CD4-positive, alpha-beta T cell treated with Interleukin-6 at 100 ng/mL for 8 hours (primary cell): ENCODE measurements around the gene STRADB.
A peak's percentile ranks its signal among the peaks of the same experiment; 100 is the strongest.
"Not testable (repeated sequence)": the region's sequence is repeated elsewhere in the genome, so short reads cannot be mapped to it uniquely, and the experiment has no call there.

Experiments used
- DNase-seq: peaks from one replicate; pipeline ENCODE4 v3.0.0-alpha.2; 2020; ENCODE audit warnings: mixed read lengths, low spot score

STRADB gene

GRCh38 chr2:201451292-201452057 lies at the start of gene STRADB, which contains the start of gene TRAK2:
Gene STRADB (plus strand): TSS chr2:201451740. CDS start chr2:201454841, 3,101 bp downstream.
Gene TRAK2 (minus strand): TSS chr2:201451458. CDS start chr2:201420507, 30,951 bp downstream.
- peak; percentile 94 for DNase-seq

GRCh38 chr2:201401815-201402214 lies 49.7 kb upstream of the STRADB start:
- no peak for DNase-seq

DNA sequence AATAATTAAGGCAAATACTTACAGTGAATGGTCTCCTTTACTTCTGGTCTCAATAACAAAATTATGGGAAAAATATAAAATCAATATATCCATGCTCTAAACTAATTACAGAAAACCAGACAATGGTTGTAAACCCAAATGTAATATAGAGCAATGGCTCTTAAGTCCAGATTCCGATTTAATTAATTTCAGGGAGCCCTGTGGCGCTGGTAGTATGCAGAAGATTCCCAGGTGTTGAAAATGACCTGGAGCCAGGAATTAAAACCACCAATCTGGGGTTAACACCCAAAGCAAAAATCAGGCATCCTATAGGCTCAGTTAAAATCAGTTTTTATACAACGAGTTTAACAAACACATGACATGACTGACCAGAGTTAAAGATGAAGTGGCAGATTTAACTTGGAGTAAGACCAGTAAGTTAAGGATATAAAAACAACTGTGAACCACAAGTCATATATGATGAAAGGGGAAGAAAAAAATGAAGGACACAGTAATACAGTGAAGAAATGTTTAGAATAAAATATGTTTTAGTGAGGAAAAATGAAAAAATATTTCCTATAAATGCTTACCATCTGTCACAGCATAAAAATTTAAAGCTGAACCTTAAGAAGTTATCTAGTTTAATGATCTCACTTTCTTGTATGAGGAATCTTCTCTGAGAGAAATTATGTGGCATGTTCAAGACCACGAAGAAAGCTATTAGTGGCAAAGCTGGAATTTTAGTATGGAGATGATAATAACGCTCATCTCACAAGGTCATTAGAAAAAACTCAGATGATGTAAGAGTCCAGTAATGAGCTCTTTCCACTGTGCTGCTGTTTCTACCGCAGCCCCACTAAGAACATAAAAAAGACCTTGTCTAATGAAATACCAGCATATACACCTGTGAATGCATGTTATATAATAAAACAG lies 48.6 kb upstream of the STRADB start:
- DNase-seq = no peak

- DNase-seq = no peak
Observed at GRCh38 chr2:201403880-201404279, 47.7 kb upstream of the STRADB start.

- DNase-seq = no peak
Observed at GRCh38 chr2:201404699-201405280, 46.8 kb upstream of the STRADB start.

- DNase-seq = no peak
Observed at GRCh38 chr2:201406077-201406662, 45.4 kb upstream of the STRADB start.

DNA sequence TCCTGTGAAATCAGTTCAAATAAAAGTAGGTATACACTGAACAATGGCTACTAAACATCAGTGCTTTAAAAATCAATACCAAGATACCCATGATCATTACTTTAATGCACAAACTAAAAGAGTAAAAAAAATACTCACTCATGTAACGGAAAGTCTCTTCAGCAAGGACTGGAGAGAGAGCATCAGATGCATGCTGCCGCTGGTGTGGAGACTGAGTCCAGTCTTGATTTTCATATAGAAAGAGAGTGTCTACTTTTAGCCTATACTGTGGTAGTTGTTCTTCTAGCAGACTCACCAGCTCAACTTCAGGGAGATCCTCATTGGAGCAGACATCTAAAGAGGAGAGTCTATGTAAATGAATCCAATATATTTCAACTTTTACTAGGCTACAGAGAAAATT lies 44.3 kb upstream of the STRADB start:
- no peak for DNase-seq

GRCh38 chr2:201408931-201409330 lies 42.6 kb upstream of the STRADB start:
- no peak for DNase-seq

- DNase-seq = no peak
Observed at GRCh38 chr2:201411421-201411820, 40.1 kb upstream of the STRADB start.

DNA sequence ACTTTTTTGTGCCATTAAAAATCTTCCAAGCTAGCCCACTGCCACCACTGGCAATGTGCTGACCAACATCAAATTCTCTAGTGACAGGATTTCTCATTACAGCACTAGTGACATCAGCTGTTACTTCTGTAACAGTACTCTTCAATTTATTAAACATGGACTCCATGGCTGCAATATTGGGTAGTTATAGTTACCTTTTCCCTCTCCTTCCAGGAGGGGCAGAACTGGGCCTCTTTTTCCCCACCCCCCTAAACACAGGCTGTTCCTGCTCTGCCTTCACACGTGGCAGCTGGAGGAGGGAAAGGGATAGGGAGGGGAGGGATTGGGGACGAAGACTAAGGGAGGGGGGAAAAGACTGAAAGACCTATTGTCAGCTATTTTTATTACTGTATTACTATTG lies 38.4 kb upstream of the STRADB start:
- DNase-seq = no peak

DNA sequence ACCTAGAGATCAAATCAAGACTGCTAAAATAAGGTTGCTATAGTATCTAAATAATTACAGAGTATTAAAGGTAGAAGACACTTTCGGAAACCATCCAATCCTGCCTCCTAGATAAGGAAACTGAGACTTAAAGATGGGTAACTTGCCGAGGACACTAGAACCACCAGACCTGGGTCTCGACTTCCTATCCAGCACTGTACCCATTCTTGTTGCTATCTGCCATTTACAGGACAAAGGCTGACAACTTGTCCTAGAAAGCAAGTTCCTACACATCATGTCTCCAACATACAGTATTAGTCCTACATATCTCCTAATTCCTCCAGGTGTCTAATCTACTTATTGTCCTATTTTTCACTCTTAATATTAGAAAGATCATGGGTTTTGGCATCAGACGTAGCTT lies 38.0 kb upstream of the STRADB start:
- DNase-seq = no peak

GRCh38 chr2:201414099-201415023 lies 37.2 kb upstream of the STRADB start:
- peak; percentile 11 for DNase-seq

DNA sequence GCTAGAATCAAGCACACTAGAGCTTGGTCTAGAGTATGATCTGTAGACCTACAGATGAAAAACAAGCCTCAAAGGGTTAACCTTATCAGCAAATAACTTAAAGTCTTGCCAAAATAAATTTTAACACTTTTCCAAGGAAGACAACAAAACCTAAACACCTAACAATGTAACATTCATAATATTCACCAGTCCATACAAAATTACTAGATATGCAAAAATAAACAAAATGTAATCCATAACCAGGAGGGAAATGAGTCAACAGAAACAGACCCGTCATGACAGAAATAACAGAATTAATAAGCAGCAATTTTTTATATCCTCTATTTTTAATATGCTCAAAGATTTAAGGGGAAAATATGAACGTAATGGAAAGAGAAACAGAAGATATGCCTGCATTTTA lies 36.4 kb upstream of the STRADB start:
- DNase-seq = no peak

- DNase-seq = no peak
Observed at GRCh38 chr2:201419057-201419635, 32.4 kb upstream of the STRADB start.

GRCh38 chr2:201419986-201420385 lies 31.6 kb upstream of the STRADB start:
- no peak for DNase-seq

- DNase-seq = no peak
Observed at GRCh38 chr2:201420442-201421113, 31.0 kb upstream of the STRADB start.

DNA sequence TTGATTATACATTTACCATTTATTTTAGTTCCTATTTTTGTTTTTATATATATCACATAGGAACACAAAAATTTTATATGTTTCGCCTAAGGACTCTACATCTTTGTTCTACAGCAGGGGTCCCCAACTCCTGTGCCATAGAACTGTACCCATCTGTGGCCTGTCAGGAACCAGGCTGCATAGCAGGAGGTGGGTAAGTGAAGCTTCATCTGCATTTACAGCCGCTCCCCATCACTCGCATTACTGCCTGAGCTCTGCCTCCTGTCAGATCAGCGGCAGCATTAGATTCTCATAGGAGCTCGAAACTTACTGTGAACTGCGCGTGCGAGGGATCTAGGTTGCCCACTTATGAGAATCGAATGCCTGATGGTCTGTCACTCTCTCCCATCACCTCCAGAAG lies 25.6 kb upstream of the STRADB start:
- no peak for DNase-seq

GRCh38 chr2:201428366-201428765 lies 23.2 kb upstream of the STRADB start:
- not testable (repeated sequence) for DNase-seq

GRCh38 chr2:201429835-201430234 lies 21.7 kb upstream of the STRADB start:
- DNase-seq = not testable (repeated sequence)

DNA sequence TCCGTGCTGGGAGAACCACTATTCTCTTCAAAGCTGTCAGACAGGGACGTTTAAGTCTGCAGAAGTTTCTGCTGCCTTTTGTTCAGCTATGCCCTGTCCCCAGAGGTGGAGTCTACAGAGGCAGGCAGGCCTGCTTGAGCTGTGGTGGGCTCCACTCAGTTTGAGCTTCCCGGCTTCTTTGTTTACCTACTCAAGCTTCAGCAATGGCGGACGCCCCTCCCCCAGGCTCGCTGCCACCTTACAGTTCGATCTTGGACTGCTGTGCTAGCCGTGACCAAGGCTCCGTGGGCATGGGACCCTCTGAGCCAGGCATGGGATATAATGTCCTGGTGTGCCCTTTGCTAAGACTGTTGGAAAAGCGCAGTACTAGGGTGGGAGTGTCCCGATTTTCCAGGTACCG lies 21.2 kb upstream of the STRADB start:
- not testable (repeated sequence) for DNase-seq
